ENCODE results near the gene ATXN7L2. TPM values are rescaled to one million over a fixed set of nuclear protein-coding genes. Genes with fewer than 3 reads are reported as not detected.

ATXN7L2 gene
- total RNA-seq, 1 experiment from 2014 or later, result 17.3 TPM

GRCh38 chr1:109490029-109490933, 6.6 kb downstream of the ATXN7L2 start:
- Histone ChIP-seq H3K18ac (ENCODE audit: insufficient read length, low read depth, low read length) (no peak overlapping the region), H2BK5ac (ENCODE audit: insufficient read length, low read length) (no peak overlapping the region), H3K56ac (ENCODE audit: insufficient read length, low read depth, low read length) (no peak overlapping the region), H3K4ac (ENCODE audit: low read depth, low read length) (no peak overlapping the region), H2BK20ac (ENCODE audit: low read depth, low read length, poor library complexity, severe bottlenecking) (no peak overlapping the region), H3K79me1 (ENCODE audit: insufficient read depth, low read depth, low read length, poor library complexity, severe bottlenecking) (no peaks in the 10 kb centered on the region), H3K4me1 (ENCODE audit: insufficient read depth, low read length) (peaks cover under 1% of the 10 kb centered on the region; the same call in 1 of the 2 replicates), H3T11ph (ENCODE audit: low read length) (no peak overlapping the region), H2BK120ac (ENCODE audit: low read depth, low read length, poor library complexity, severe bottlenecking) (no peak overlapping the region), H3K9ac (ENCODE audit: extremely low read depth, insufficient read length, low read length) (no peak overlapping the region), H4K5ac (ENCODE audit: insufficient read length, low read depth, low read length) (no peak overlapping the region), H3K4me2 (ENCODE audit: insufficient read depth, insufficient read length, low read length) (no peak overlapping the region), H3K27ac (ENCODE audit: insufficient read length, low read depth, low read length) (no peak overlapping the region), H3K14ac (ENCODE audit: insufficient read depth, low read length) (no peak overlapping the region), H3K9me3 (ENCODE audit: control insufficient read depth, low read depth, low read length) (no peaks in the 10 kb centered on the region), H2BK12ac (ENCODE audit: insufficient read length, low read depth, low read length) (no peak overlapping the region), H3K23me2 (ENCODE audit: insufficient read length, low read depth, low read length, poor library complexity, severe bottlenecking) (no peaks in the 10 kb centered on the region), H4K20me1 (ENCODE audit: control insufficient read depth, insufficient read depth, insufficient read length) (no peaks in the 10 kb centered on the region), H2AFZ (ENCODE audit: low read length) (no peak overlapping the region), H2AK5ac (ENCODE audit: insufficient read length, low read length) (no peak overlapping the region), H2BK15ac (ENCODE audit: low read depth, low read length) (no peak overlapping the region), H3K23ac (ENCODE audit: insufficient read length, low read depth, low read length) (no peak overlapping the region), H3K79me2 (ENCODE audit: insufficient read depth, low read length) (no peaks in the 10 kb centered on the region), H3K27me3 (ENCODE audit: insufficient read depth, low read length) (no peaks in the 10 kb centered on the region), H4K8ac (replicated peaks; ENCODE audit: insufficient read length, low read depth, low read length) (no peak overlapping the region), H4K91ac (ENCODE audit: insufficient read length, low read depth, low read length) (no peak overlapping the region)
- Mint-ChIP-seq H3K27me3 (ENCODE audit: low read depth) (no peaks in the 10 kb centered on the region), H3K36me3 (ENCODE audit: insufficient read depth in 1 of 3, low read depth in 3 of 3) (peaks cover 5 to 53% (median 11%) of the 10 kb centered on the region in 3 experiments; a peak in 5 of 7 replicates), H3K4me1 (peaks cover 2 to 13% of the 10 kb centered on the region in 2 experiments), H3K27ac (no peak overlapping the region), H3K4me3 (no peak overlapping the region), H3K9me3 (no peaks in the 10 kb centered on the region)
- peak; percentile 73 for DNase-seq
- peak; percentile 78 for TF ChIP-seq CTCF (conservative IDR thresholded peaks at IDR 0.05)
- WGBS (ENCODE audit: extremely low coverage, insufficient read length, low lambda C conversion rate), result no CpG with 5 or more reads among the region's 11 CpGs

All from H9 (cell line).